ENCODE data around the gene KCNJ6. TPM values are rescaled to one million over a fixed set of nuclear protein-coding genes. Genes with fewer than 3 reads are reported as not detected.

The KCNJ6 gene
- total and polyA plus RNA-seq, 2 donors: 0.03 to 0.26 TPM

DNA sequence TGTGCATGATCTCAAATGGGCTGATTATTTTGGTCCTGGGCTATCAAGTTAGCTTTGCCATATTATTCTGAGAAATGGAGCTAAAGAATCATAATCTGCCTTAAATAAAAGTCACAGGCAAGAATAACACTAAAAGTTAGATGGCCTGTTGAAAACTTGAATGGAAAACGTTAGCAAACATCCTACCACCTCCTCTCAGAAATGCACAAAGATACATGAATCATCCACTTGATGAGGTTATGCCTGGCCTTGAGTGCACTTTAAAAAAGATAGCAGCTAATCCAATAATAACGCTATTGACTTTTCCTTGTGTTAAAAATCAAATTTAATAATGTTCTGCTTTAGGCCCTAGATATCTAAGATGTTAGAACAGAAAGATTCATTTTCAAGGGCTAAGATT, 108.0 kb downstream of the KCNJ6 start:
- 69% methylated on average over 2 of the region's 2 CpGs for WGBS
- no peak for DNase-seq (ENCODE audit: extremely low spot score)
- no peak overlapping the region for H3K27ac ChIP-seq (ENCODE audit: low read depth)
- no peaks in the 10 kb centered on the region for H3K36me3 ChIP-seq (ENCODE audit: insufficient read depth)
- no peak overlapping the region for H3K4me3 ChIP-seq (ENCODE audit: low read depth, low read length)
- H3K4me1 ChIP-seq (ENCODE audit: insufficient read depth): no peaks in the 10 kb centered on the region

DNA sequence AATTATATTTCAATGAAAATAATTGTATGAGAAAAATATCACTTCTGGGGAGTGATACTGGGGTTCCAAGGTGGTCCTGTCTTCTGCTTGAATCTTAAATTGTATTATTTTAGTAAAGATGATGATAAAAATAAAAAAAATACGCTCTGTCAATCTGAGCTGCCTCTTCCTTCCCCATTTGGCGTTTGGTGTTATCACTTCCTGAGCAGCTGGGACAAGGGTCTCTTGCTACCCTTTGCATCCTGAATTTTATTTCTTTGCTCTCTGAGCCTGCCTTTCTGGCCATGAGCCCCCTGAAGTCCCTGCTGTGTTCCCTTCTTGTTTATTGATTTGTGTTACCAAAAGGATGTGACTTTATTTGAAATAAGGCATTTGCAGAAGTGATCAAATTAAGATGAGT, 111.0 kb downstream of the KCNJ6 start:
- H3K27ac ChIP-seq (ENCODE audit: low read depth): no peak overlapping the region
- 60% methylated on average over 2 of the region's 2 CpGs for WGBS
- H3K4me1 ChIP-seq (ENCODE audit: insufficient read depth): no peaks in the 10 kb centered on the region
- DNase-seq (ENCODE audit: extremely low spot score): no peak
- H3K36me3 ChIP-seq (ENCODE audit: insufficient read depth): no peaks in the 10 kb centered on the region
- no peak overlapping the region for H3K4me3 ChIP-seq (ENCODE audit: low read depth, low read length)

DNA sequence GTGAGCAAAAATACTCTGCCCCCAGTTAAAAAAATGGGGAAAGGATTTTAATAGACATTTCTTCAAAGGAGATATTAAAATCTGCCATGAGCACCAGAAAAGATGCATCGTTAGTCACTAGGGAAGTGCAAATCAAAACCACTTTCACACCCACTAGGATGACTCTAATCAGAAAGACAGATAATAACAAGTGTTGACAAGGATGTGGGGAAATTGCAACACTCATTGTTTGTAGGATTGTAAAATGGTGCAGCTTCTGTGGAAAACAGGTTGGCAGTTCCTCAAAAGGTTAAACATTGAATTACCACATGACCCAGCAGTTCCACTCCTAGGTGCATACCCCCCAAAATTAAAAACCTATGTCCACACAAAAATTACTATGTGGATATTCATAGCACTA, 112.3 kb downstream of the KCNJ6 start:
- Histone ChIP-seq H3K4me1 (ENCODE audit: insufficient read depth) (no peaks in the 10 kb centered on the region), H3K4me3 (ENCODE audit: low read depth, low read length) (no peak overlapping the region), H3K36me3 (ENCODE audit: insufficient read depth) (no peaks in the 10 kb centered on the region), H3K27ac (ENCODE audit: low read depth) (no peak overlapping the region)
- WGBS: 86% methylated on average over 1 of the region's 1 CpG
- DNase-seq (ENCODE audit: extremely low spot score): no peak

DNA sequence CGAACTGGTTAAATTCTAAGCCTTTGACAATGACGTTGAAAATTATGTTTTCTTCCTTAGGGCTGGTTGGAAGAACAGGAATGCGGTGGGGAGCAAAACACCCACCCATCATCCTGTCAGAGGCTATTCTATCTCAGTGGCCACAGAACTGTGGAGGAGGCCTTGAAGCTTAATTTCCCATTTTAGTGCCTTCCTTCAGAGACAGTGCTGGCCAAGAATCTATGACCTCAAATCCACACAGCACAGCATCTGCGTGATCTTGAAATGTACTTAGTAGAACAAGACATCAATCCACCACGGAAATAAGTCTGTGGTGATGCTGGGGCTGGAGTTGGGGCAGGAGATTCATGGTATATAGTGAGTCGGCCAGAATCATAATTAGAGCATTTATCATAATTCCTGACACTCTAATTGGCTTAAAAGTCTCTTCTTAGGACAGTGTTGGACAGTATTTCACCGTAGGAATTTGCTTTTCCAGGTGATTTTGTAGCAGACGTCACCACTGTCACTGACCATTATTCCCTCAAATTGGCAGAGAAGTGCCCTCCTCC, 113.1 kb downstream of the KCNJ6 start:
- Histone ChIP-seq H3K4me1 (ENCODE audit: insufficient read depth) (no peaks in the 10 kb centered on the region), H3K27ac (ENCODE audit: low read depth) (no peak overlapping the region), H3K36me3 (ENCODE audit: insufficient read depth) (no peaks in the 10 kb centered on the region), H3K4me3 (ENCODE audit: low read depth, low read length) (no peak overlapping the region)
- 87% methylated on average over 8 of the region's 8 CpGs for WGBS
- DNase-seq (ENCODE audit: extremely low spot score): no peak

DNA sequence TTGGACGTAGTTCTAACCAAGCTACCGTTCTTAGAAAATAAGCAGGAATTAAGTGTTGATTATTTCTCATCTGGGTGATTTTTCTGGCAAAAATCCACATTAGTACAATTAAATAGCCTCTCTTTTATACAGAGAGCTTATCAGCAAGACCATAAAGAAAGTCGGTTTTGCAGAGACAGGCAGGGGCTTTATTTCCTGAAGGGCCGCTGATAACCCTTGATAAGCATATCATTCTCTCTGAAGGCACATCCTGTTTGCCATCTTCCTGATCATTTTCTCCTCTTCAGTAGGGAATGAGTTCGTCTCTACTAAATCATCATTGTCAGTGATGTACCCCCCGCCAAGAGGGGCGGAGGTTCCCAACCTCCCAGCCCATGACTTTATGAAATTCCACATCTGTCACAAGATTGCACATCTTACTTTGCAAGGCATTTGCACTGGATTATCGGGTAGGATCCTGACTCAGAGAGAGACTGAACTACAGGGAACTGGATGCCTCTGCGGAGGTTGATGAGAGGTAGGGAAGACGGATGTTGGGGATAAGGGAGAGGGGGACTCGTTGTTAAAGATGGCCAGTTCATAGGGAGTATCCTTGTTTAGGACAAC, 115.7 kb downstream of the KCNJ6 start:
- no peak for DNase-seq (ENCODE audit: extremely low spot score)
- 18% methylated on average over 11 of the region's 11 CpGs for WGBS

DNA sequence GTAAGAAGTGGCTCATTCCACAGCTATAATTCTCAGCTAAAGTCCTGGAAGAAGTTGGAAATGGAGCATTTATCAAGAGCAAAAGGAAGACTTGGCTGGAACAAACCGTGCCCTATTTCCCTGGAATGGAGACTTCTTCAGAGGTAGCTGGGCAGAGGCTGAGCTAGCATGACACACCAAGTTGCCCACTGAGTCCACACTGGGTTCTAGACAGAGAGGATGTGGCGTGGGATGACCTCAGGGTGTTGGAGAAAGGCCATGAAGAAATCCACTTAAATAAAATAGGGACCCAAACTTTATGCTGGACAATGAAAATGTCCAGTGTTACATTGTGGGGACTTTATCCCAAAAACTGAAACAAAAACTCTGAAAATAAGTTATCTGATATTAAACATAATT, 116.2 kb downstream of the KCNJ6 start:
- WGBS: 53% methylated on average over 2 of the region's 2 CpGs
- H3K36me3 ChIP-seq (ENCODE audit: insufficient read depth): no peaks in the 10 kb centered on the region
- H3K4me1 ChIP-seq (ENCODE audit: insufficient read depth): no peaks in the 10 kb centered on the region
- H3K4me3 ChIP-seq (ENCODE audit: low read depth, low read length): no peak overlapping the region
- no peak overlapping the region for H3K27ac ChIP-seq (ENCODE audit: low read depth)
- no peak for DNase-seq (ENCODE audit: extremely low spot score)

More for the DNA sequence above, 115.7 kb downstream of the KCNJ6 start:
- no peaks in the 10 kb centered on the region for H3K36me3 ChIP-seq (ENCODE audit: insufficient read depth)
- H3K27ac ChIP-seq (ENCODE audit: low read depth): no peak overlapping the region
- no peak overlapping the region for H3K4me3 ChIP-seq (ENCODE audit: low read depth, low read length)
- H3K4me1 ChIP-seq (ENCODE audit: insufficient read depth): no peaks in the 10 kb centered on the region

DNA sequence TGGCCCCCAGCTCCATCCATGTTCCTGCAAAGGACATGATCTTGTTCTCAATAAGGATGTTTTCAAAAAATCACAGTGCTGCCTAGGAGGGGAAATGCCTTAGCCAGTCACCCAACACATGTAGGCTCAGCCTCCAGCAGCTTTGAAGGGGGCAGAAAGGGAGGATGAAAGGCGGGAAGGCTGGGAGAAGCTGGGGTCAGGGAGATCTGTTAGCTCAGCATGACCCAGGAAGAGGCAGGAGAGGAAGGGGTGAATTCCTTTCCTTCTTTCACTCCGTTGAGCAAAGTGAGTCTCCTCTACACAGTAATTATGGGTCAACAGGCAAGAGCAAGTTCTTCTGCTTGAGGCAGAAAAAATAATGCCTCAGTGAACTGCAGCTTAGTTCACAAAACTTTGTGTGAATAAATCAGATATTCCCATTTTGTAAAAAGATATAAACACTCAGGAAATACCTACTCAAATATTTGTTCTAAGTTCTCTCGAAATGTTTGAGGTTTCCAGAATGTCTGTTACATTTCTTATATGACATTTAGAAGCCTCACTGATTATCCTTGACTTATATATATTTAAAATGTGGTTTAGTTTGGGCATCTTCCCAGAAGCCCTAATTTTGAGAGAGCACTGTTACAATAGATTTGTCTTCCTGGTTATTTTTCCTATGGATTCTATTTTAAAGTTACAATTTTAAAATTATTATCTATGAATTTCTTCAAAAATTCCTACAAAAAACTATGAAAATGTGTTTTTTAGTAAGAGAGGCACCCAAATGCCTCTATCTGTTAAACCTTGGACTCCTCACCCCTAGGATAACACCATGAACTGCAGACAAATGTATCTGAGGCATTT, 116.8 kb downstream of the KCNJ6 start:
- no peak for DNase-seq (ENCODE audit: extremely low spot score)
- Histone ChIP-seq H3K36me3 (ENCODE audit: insufficient read depth) (no peaks in the 10 kb centered on the region), H3K4me1 (ENCODE audit: insufficient read depth) (no peaks in the 10 kb centered on the region), H3K27ac (ENCODE audit: low read depth) (no peak overlapping the region), H3K4me3 (ENCODE audit: low read depth, low read length) (no peak overlapping the region)
- 19% methylated on average over 3 of the region's 3 CpGs for WGBS

DNA sequence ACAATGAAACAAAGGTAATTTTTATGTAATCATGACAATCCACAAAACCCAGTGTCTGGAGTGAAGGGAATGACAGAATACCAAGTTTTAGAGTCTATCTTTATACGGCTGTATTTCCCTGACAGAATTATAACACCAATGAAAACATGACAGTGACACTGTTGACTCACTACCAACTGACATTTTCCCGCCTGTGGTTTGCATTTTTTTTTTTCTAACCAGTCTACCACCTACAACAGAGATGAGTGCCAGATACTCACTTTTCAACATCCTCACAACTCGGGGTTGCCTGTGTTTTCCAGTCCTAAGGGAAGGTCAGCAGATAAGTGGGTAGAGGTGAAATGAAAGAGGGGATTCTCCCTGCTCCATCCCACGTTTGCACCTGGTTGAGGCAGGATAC, 118.9 kb downstream of the KCNJ6 start:
- H3K4me1 ChIP-seq (ENCODE audit: insufficient read depth): no peaks in the 10 kb centered on the region
- no peaks in the 10 kb centered on the region for H3K36me3 ChIP-seq (ENCODE audit: insufficient read depth)
- WGBS: 76% methylated on average over 4 of the region's 4 CpGs

DNA sequence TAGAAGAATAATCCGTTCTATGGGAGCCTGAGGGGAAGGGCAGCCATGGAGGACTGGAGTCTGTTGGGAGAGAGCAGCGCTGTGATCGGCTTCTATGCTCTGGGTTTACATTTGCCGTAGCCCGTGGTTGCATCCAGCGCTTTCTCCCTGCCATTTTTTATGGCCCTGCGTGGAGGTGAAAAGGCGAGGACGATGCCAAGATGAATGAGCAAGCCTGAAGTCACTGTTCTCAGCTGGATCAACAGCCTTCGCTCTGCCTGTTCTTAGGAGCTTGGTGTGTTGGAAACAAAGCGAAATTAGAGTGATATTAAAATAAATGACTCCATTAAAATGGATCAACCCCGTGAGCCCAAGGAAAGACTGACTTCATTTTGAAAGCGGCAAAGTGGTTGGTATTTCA, 120.2 kb downstream of the KCNJ6 start:
- no peak overlapping the region for H3K4me3 ChIP-seq (ENCODE audit: low read depth, low read length)
- H3K4me1 ChIP-seq (ENCODE audit: insufficient read depth): no peaks in the 10 kb centered on the region
- H3K27ac ChIP-seq (ENCODE audit: low read depth): no peak overlapping the region
- 90% methylated on average over 13 of the region's 13 CpGs for WGBS
- no peak for DNase-seq (ENCODE audit: extremely low spot score)
- no peaks in the 10 kb centered on the region for H3K36me3 ChIP-seq (ENCODE audit: insufficient read depth)

More for the DNA sequence above, 118.9 kb downstream of the KCNJ6 start:
- no peak for DNase-seq (ENCODE audit: extremely low spot score)
- H3K4me3 ChIP-seq (ENCODE audit: low read depth, low read length): no peak overlapping the region
- no peak overlapping the region for H3K27ac ChIP-seq (ENCODE audit: low read depth)

DNA sequence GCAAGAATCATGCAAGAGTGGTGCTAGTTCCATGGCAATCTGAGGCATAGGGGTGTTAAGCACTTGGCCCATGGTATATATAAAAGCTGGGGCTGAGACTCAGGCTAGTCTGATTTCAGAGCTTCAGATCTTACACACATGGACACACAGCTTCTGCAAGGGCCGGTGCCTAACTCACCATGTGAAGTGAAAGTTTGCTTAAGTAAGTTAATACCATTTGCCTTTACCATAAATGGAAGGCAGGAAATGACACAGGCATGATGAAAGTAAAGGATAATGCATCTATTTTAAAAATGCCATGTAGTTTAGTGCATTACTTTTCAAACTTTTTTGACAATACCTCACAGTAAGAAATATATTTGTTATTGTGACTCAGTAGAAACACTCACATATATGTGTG, 122.6 kb downstream of the KCNJ6 start:
- no peak for DNase-seq (ENCODE audit: extremely low spot score)
- WGBS: 50% methylated on average over 1 of the region's 1 CpG
- Histone ChIP-seq H3K4me1 (ENCODE audit: insufficient read depth) (no peaks in the 10 kb centered on the region), H3K36me3 (ENCODE audit: insufficient read depth) (no peaks in the 10 kb centered on the region), H3K27ac (ENCODE audit: low read depth) (no peak overlapping the region), H3K4me3 (ENCODE audit: low read depth, low read length) (no peak overlapping the region)

DNA sequence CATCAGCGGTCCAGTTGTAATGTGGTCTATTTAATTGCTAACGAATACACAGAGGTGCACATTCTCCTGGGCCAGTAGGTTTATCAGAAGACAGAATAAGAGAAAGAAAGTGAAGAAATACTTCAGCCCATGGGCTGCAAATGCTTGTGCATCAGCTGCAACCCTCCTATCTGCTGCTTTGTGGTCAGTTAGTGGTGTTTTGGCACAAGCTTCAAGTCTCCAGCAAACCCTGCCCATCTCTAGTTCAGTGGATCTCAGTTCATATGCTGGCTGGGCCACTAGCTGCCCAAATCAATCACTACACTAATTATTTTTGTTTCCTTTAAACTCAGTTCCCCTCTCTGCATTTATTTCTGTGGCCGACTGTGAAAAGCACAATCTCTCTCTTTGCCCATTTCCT, 124.2 kb downstream of the KCNJ6 start:
- Histone ChIP-seq H3K27ac (ENCODE audit: low read depth) (no peak overlapping the region), H3K4me1 (ENCODE audit: insufficient read depth) (no peaks in the 10 kb centered on the region), H3K36me3 (ENCODE audit: insufficient read depth) (no peaks in the 10 kb centered on the region), H3K4me3 (ENCODE audit: low read depth, low read length) (no peak overlapping the region)
- DNase-seq (ENCODE audit: extremely low spot score): no peak
- 86% methylated on average over 3 of the region's 3 CpGs for WGBS

DNA sequence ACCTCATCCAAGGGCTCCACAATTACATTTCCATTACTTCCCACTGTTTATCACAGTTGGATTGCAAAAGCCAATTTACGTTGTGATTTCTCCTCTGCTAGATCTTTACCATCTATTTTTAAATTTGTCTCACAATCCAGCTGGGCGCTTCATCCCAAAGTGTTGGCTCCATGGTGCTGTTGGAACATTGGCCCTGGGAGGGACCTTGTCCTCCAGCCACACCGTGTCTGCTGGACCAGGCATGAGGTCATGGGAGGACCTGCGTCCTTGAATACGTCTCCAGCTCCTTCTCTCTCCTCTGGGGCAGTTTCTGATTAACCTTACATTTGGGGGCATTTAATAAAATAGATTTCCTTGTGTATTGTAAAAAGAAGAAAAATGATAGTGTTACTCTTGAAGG, 125.4 kb downstream of the KCNJ6 start:
- 71% methylated on average over 5 of the region's 5 CpGs for WGBS
- no peak for DNase-seq (ENCODE audit: extremely low spot score)
- no peaks in the 10 kb centered on the region for H3K36me3 ChIP-seq (ENCODE audit: insufficient read depth)
- H3K27ac ChIP-seq (ENCODE audit: low read depth): no peak overlapping the region
- no peaks in the 10 kb centered on the region for H3K4me1 ChIP-seq (ENCODE audit: insufficient read depth)
- H3K4me3 ChIP-seq (ENCODE audit: low read depth, low read length): no peak overlapping the region

DNA sequence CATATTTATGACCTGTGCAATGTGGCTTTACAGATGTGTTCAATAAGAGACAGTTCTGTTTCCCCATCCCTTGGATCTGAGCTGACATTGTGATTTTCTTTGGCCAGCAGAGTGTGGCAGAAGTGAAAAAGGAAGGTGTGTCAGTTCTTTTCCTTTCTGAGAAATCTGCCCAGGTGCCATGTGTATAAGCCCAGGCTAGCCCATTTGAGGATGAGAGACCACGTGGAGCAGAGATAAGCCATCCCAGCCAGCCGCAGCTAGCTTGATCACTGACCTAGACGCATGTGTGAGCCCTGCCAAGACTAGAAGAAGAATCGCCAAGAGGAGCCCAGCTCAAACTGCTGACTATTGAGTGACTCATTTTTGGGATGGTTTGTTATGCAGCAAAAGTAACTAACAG, 127.8 kb downstream of the KCNJ6 start:
- Histone ChIP-seq H3K27ac (ENCODE audit: low read depth) (no peak overlapping the region), H3K4me1 (ENCODE audit: insufficient read depth) (no peaks in the 10 kb centered on the region), H3K36me3 (ENCODE audit: insufficient read depth) (no peaks in the 10 kb centered on the region), H3K4me3 (ENCODE audit: low read depth, low read length) (no peak overlapping the region)
- whole genome bisulfite sequencing: 82% methylated on average over 4 of the region's 4 CpGs
- no peak for DNase-seq (ENCODE audit: extremely low spot score)

DNA sequence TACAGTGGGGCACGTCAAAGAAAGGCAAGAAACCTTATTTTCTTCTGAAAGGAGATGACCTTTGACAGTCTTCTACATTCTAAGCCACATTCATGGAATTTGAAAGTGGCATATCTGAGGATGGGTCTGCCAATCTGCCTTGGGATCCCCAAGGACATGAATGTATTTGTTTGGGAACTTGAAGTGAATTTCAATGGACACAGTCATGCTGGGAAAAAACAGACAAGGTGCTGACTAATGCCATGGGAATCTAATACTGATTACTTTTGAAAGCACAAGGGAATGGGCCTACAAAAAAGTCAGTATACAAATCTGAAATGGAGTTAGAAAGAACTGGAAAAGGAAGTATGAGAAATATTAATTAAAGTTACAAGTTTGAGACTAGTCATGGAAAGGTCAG, 128.8 kb downstream of the KCNJ6 start:
- WGBS: 82% methylated on average over 1 of the region's 1 CpG
- Histone ChIP-seq H3K4me3 (ENCODE audit: low read depth, low read length) (no peak overlapping the region), H3K36me3 (ENCODE audit: insufficient read depth) (no peaks in the 10 kb centered on the region), H3K4me1 (ENCODE audit: insufficient read depth) (no peaks in the 10 kb centered on the region), H3K27ac (ENCODE audit: low read depth) (no peak overlapping the region)
- no peak for DNase-seq (ENCODE audit: extremely low spot score)
